Epithelial cell of proximal tubule (primary cell): Measurements from ENCODE around the gene FGF8. TPM values are rescaled to one million over a fixed set of nuclear protein-coding genes. Genes with fewer than 3 reads are reported as not detected.
"Not testable (repeated sequence)": the region's sequence is repeated elsewhere in the genome, so short reads cannot be mapped to it uniquely, and the experiment has no call there.

Experiments
- DNase-seq: peaks from one replicate; pipeline ENCODE4 v3.0.0-alpha.2; 2011; ENCODE audit warnings: low read depth
- H3K4me3 ChIP-seq: 2 replicates; pipeline ENCODE4 v1.5.1; 2011; ENCODE audit warnings: low read depth, mild to moderate bottlenecking, low read length
- CTCF ChIP-seq: conservative IDR thresholded peaks from 2 replicates; pipeline ENCODE4 v1.5.1; 2012; ENCODE audit warnings: low read depth, mild to moderate bottlenecking, low read length
- total RNA-seq: library from RNA; depleted of rRNA; stranded (reverse); fragments of >200 nt; gene quantifications from 2 replicates; pipeline ENCODE4 v1.2.3, GENCODE V29; 2015

FGF8 gene
- total RNA-seq, 1 donor from 2014 or later: not detected

- TF ChIP-seq CTCF: no peak
- no peak overlapping the region for H3K4me3 ChIP-seq
- no peak for DNase-seq
Observed at GRCh38 chr10:101789686-101790085, 13.8 kb upstream of the FGF8 start.

DNA sequence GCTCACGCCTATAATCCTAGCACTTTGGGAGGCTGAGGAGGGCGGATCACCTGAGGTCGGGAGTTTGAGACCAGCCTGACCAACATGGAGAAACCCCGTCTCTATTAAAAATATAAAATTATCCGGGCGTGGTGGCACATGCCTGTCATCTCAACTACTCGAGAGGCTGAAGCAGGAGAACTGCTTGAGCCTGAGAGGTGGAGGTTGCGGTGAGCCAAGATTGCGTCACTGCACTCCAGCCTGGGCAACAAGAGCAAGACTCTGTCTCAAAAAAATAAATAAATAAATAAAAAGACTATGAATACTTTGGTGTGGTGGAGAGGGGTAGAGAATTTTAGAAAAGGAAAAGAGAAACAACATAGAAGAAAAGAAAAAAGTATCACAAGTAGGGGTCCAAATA lies 13.3 kb upstream of the FGF8 start:
- not testable (repeated sequence) for H3K4me3 ChIP-seq, DNase-seq

- DNase-seq: no peak
- H3K4me3 ChIP-seq: no peak overlapping the region
- TF ChIP-seq CTCF: no peak
Observed at GRCh38 chr10:101785801-101786200, 9.9 kb upstream of the FGF8 start.

DNA sequence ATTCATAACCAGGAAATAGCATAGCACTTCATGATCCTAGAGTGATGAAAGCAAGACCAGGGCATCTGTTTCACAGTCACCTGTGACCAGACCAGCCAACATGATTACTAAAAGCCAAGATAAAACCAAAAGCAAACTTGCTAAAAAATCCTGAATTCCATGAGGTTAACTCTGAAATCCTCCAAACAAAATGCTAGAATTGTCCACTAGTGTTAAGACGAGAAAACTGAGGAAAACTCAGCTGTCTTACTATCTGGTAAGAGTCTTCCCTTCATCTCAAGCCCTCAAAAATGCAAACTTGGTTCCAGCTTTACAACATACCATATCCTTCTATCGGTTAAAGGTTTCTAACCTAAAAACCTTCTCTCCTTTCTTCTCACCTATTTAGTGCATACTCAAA lies 8.6 kb upstream of the FGF8 start:
- no peak for DNase-seq
- TF ChIP-seq CTCF: no peak
- no peak overlapping the region for H3K4me3 ChIP-seq

DNA sequence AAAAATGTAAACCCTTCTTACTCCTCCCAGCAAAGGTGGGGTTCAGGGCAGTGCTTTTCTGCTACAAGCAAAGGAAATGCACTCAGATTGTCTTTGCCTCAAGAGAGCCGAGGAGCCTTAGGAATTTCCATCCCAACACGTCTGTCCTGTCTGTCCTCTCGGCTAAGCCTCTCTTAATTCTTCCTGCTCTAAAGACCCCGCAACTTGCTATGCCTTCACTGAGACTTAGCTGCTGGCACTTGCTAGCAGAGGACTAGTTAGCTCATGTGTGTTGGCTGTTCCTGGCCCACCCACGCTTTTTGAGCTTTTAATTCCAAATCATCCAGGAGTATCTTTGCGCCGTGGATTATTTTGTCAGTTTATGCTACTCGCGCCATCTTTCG lies 7.8 kb upstream of the FGF8 start:
- H3K4me3 ChIP-seq: peak overlapping the region; percentile 96

GRCh38 chr10:101782811-101783735 lies 7.2 kb upstream of the FGF8 start, which contains the start of gene NPM3:
Gene NPM3, minus strand, starts transcription at chr10:101783446. Its CDS starts 56 bp downstream, at chr10:101783390.
- no peak for DNase-seq
- TF ChIP-seq CTCF: no peak
- H3K4me3 ChIP-seq: peak within 1 kb of the TSS; percentile 96

More for the DNA sequence above, 7.8 kb upstream of the FGF8 start:
- TF ChIP-seq CTCF: no peak
- DNase-seq: no peak

- peak overlapping the region; percentile 96 for H3K4me3 ChIP-seq
- no peak for TF ChIP-seq CTCF
- DNase-seq: no peak
Observed at GRCh38 chr10:101781984-101782810, 6.3 kb upstream of the FGF8 start.
